Heart right ventricle (tissue), 16 donors: ENCODE results near the gene OR52A1. TPM values are rescaled to one million over a fixed set of nuclear protein-coding genes. Genes with fewer than 3 reads are reported as not detected.

Experiments
- ATAC-seq, 8 donors: fragments of 200-7000 bp; cut with Tn5 transposase; one replicate each; pipeline ENCODE4 v1.9.1; 2020; ENCODE audit warnings: mild to moderate bottlenecking in 8 of 8, moderate library complexity in 8 of 8, moderate number of reproducible peaks in 1 of 8
- DNase-seq, 2 donors: peaks; one replicate each; pipeline ENCODE4 v3.0.0-alpha.2; 2020
- H3K27ac ChIP-seq, 10 donors: fragments of 200-600 bp; sonication (generic) in 2 of 10; one replicate each; pipeline versions ENCODE4 v1.5.0 to v1.8.0; 2020 to 2022; ENCODE audit warnings: mild to moderate bottlenecking in 3 of 10
- H3K27me3 ChIP-seq, 7 donors: fragments of 200-600 bp; one replicate each; pipeline ENCODE4 v1.8.0; 2021 to 2022; ENCODE audit warnings: mild to moderate bottlenecking in 2 of 7
- H3K36me3 ChIP-seq, 9 donors: fragments of 200-600 bp; sonication (generic) in 1 of 9; one replicate each; pipeline versions ENCODE4 v1.5.0 to v1.8.0; 2020 to 2022; ENCODE audit warnings: mild to moderate bottlenecking in 2 of 9
- H3K4me1 ChIP-seq, 9 donors: fragments of 200-600 bp; sonication (generic) in 1 of 9; one replicate each; pipeline versions ENCODE4 v1.5.0 to v1.8.0; 2020 to 2022; ENCODE audit warnings: mild to moderate bottlenecking in 4 of 9
- H3K4me3 ChIP-seq, 10 donors: fragments of 200-600 bp; sonication (generic) in 2 of 10; one replicate each; pipeline versions ENCODE4 v1.5.0 to v1.8.0; 2020 to 2022; ENCODE audit warnings: mild to moderate bottlenecking in 7 of 10, moderate library complexity in 2 of 10
- H3K9me3 ChIP-seq, 11 donors: fragments of 200-600 bp in 10 of 11; sonication (generic) in 2 of 11; one replicate each; pipeline versions ENCODE4 v1.5.0 to v1.8.0; 2013 to 2022; ENCODE audit warnings: mild to moderate bottlenecking in 2 of 11, control low read depth in 1 of 11, moderate library complexity in 1 of 11
- WGBS, 2 donors: extraction: QIAGEN DNeasy Blood & Tissue Kit; methylation state at CpG; one replicate each; pipeline ENCODE4 v1.1.7; 2013; ENCODE audit warnings: inconsistent platforms in 1 of 2; 5-methylcytosine and 5-hydroxymethylcytosine counted together
- intact Hi-C, 10 donors: fragments of 100-400 bp; cut with DNase I; formaldehyde crosslinking; loops; one replicate each; pipeline versions ENCODE4 v1.11.1 to v1.14.2; 2022
- polyA plus RNA-seq, 2 donors: library from polyadenylated mRNA; stranded (reverse); fragments of 200-250 nt; gene quantifications; one replicate each; pipeline ENCODE4 v1.2.3, GENCODE V29; 2013
- total RNA-seq, 10 donors: library from RNA; stranded (reverse); fragmentation: NEBNext Ultra II Directional in 3 of 10; extraction: Animal tissue kit (Norgen Biotek cat#: 25700) in 3 of 10; gene quantifications; one replicate each; pipeline versions ENCODE4 v1.2.1 to v1.2.4, GENCODE V29; 2021 to 2023
- TF ChIP-seq, protein P1 (sequence below), 9 donors: fragments of 200-600 bp; sonication (generic) in 2 of 9; IDR thresholded peaks; one replicate each; pipeline versions ENCODE4 v1.5.0 to v1.8.0; 2021 to 2022; ENCODE audit warnings: antibody characterized with exemption in 9 of 9, mild to moderate bottlenecking in 5 of 9, moderate library complexity in 1 of 9
- donor health status: Arrhythmogenic right ventricular cardiomyopathy.
- donor health status: ischemic (EF 13 %, LVEDD 7.1; RV severe dilation, severe dysfunction).
- donor health status: healthy with polysubstance abuse.
- donor health status: DM: no; HTN: yes; CAD: no.
- donor health status: DM: no; HTN: no; CAD: no.
- donor health status: ischemic (EF 25% LVEDD 6.9; RV normal size, moderate dysfunction).
- donor health status: ischemic (EF 25% LVEDD 5.7; RV mildly dilated, moderate dysfunction).
- donor health status: healthy.
- donor health status: DM: yes; HTN: yes; CAD: no.
- donor health status: Ischemic cardiomyopathy.
- donor health status: ischemic (EF 35%, LVEDD 5.7; RV mildly dilated, moderate dysfunction).
- donor health status: nonischemic (EF 11% LVEDD 7.7; RV severe dilation, severe dysfunction).
- donor health status: DM: yes; HTN: yes; CAD: no.
- donor health status: PGD.
- donor health status: ischemic (EF 29% LVEDD 5.4; RV normal size, mild dysfunction).
- donor health status: nonischemic (EF 23%, LVEDD 6.1; RV moderate dilation, normal function).

The OR52A1 gene
- total and polyA plus RNA-seq, 12 donors: not detected

DNA sequence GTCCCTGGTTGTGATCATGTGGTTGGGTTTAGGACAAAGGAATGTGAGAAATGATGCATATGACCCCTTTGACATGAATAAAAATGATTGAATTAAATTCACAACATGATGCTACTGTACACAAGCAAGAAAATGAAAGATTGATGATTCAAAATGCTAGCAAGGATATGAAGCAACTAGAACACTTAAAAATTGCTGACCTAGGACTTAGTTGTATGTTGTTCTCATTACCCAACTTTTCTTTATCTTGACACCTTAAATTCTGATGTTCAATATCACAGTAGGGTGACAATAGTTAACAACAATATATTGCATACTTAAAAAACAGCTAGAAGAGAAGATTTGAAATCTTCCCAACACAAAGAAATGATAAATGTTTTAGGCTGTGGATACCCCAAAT, 37.0 kb downstream of the OR52A1 start:
- Histone ChIP-seq H3K4me1 (no peaks in the 10 kb centered on the region), H3K27me3 (peaks cover 0 to 7% (median 4%) of the 10 kb centered on the region in 7 donors), H3K4me3 (no peak overlapping the region), H3K9me3 (no peaks in the 10 kb centered on the region), H3K27ac (no peak overlapping the region), H3K36me3 (no peaks in the 10 kb centered on the region)
- ATAC-seq (no peak), DNase-seq (no peak)
- intact Hi-C loops: no loop called here
- TF ChIP-seq, protein P1, sequence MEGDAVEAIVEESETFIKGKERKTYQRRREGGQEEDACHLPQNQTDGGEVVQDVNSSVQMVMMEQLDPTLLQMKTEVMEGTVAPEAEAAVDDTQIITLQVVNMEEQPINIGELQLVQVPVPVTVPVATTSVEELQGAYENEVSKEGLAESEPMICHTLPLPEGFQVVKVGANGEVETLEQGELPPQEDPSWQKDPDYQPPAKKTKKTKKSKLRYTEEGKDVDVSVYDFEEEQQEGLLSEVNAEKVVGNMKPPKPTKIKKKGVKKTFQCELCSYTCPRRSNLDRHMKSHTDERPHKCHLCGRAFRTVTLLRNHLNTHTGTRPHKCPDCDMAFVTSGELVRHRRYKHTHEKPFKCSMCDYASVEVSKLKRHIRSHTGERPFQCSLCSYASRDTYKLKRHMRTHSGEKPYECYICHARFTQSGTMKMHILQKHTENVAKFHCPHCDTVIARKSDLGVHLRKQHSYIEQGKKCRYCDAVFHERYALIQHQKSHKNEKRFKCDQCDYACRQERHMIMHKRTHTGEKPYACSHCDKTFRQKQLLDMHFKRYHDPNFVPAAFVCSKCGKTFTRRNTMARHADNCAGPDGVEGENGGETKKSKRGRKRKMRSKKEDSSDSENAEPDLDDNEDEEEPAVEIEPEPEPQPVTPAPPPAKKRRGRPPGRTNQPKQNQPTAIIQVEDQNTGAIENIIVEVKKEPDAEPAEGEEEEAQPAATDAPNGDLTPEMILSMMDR (IDR thresholded peaks at IDR 0.05): no peak

DNA sequence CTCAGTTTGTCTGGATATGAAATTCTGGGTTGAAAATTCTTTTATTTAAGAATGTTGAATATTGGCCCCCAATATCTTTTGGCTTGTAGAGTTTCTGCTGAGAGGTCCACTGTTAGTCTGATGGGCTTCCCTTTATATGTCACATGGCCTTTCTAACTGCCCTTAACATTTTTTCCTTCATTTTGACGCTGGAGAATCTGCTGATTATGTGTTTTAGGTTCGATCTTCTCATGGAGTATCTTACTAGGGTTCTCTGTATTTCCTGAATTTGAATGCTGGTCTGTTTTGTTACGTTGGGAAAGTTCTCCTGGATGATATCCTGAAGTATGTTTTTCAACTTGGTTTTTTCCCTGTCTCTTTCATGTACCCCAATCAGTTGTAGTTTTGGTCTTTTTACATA, 39.2 kb downstream of the OR52A1 start:
- ATAC-seq: no peak
- no peak overlapping the region for H3K4me3 ChIP-seq
- H3K27ac ChIP-seq: no peak overlapping the region
- TF ChIP-seq, protein P1 (IDR thresholded peaks at IDR 0.05): no peak
- H3K36me3 ChIP-seq: no peaks in the 10 kb centered on the region
- no peak for DNase-seq
- intact Hi-C loops: no loop called here
- no peaks in the 10 kb centered on the region for H3K9me3 ChIP-seq
- H3K4me1 ChIP-seq: no peaks in the 10 kb centered on the region
- 64 to 66% methylated on average over 3 of the region's 3 CpGs for WGBS, 2 donors
- H3K27me3 ChIP-seq: peaks cover 0 to 11% (median 0%) of the 10 kb centered on the region in 7 donors

DNA sequence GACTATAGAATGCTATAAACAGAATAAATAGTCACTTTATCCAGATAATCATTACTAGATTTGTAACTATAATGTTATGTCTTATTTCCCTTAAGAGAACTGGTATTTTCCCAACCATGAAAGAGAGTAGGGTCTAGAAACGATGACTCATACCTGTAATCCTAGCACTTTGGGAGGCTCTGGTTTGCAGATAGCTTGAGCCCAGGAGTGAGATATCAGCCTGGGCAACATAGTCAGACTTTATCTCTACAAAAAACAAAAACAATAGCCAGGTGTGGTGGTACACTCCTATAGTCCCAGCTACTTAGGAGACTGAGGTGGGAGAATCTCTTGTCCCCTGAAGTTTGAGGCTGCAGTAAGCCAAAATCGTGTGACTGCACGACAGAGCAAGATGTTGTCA, 47.3 kb downstream of the OR52A1 start:
- no peaks in the 10 kb centered on the region for H3K9me3 ChIP-seq
- H3K36me3 ChIP-seq: no peaks in the 10 kb centered on the region
- H3K4me3 ChIP-seq: no peak overlapping the region
- DNase-seq (no peak), ATAC-seq (no peak)
- H3K27ac ChIP-seq: no peak overlapping the region
- H3K4me1 ChIP-seq: no peaks in the 10 kb centered on the region
- WGBS, 2 donors: 48 to 49% methylated on average over 3 of the region's 3 CpGs
- intact Hi-C loops: no loop called here
- TF ChIP-seq, protein P1 (IDR thresholded peaks at IDR 0.05): no peak
- peaks cover 0 to 4% (median 0%) of the 10 kb centered on the region in 7 donors for H3K27me3 ChIP-seq

DNA sequence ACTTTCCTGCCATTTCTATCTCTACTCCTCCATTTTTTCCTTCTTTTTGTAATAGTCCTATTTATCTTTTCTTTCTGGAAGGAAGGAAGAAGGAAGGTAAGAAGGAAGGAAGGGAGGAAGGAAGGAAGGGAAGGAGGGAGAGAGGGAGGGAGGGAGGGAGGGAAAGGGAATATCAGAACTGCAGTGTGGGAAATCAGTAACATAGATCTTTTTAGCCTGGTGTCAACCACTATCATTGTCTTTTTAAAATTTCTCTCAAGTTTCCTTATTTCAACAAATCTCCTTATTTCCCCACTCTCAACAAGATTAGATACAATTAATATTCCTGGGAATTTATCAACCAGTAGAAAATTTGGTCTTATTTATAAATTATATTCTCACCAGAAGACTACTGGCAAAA, 51.5 kb downstream of the OR52A1 start:
- Histone ChIP-seq H3K27me3 (peaks cover 0 to 4% (median 0%) of the 10 kb centered on the region in 7 donors), H3K27ac (no peak overlapping the region), H3K36me3 (no peaks in the 10 kb centered on the region), H3K4me1 (no peaks in the 10 kb centered on the region), H3K9me3 (no peaks in the 10 kb centered on the region), H3K4me3 (no peak overlapping the region)
- intact Hi-C loops: no loop called here
- TF ChIP-seq, protein P1 (IDR thresholded peaks at IDR 0.05): no peak
- no peak for DNase-seq
- ATAC-seq: no peak

DNA sequence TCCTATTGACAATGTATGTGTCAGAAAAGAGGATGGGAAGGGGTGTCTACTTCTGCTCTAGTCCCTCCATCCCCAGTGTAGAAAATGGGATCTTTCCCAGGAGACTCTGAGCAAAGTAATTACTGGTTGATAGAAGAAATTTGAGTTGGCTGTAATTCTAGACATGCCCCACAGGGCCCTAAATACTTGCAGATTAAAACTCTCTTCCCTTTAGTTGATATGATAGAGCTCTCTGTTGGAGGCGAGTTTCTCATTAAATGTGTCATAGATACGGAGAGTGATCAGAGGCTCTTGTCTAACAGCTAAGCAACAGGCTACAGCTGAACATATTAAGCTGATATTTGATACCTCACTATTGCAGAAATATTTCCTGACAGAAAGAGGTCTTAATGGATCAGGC, 52.3 kb downstream of the OR52A1 start:
- Histone ChIP-seq H3K4me1 (no peaks in the 10 kb centered on the region), H3K4me3 (no peak overlapping the region), H3K27me3 (peaks cover 0 to 4% (median 0%) of the 10 kb centered on the region in 7 donors), H3K36me3 (no peaks in the 10 kb centered on the region), H3K27ac (no peak overlapping the region), H3K9me3 (no peaks in the 10 kb centered on the region)
- DNase-seq (no peak), ATAC-seq (no peak)
- intact Hi-C loops: no loop called here
- TF ChIP-seq, protein P1 (IDR thresholded peaks at IDR 0.05): no peak
- 29 to 34% methylated on average over 2 of the region's 2 CpGs for WGBS, 2 donors
